Measurements from ENCODE around the gene CBX5. TPM values are rescaled to one million over a fixed set of nuclear protein-coding genes. Genes with fewer than 3 reads are reported as not detected.

The CBX5 gene
- total and polyA plus RNA-seq, 2 of the 8 experiments (the other 6 are each of a cell fraction or from before 2014, with no cell fraction given): 62.4 to 231 TPM

GRCh38 chr12:54239620-54240019 lies 40.3 kb downstream of the CBX5 start (continued):
- no peak for TF ChIP-seq NRF1 (IDR thresholded peaks at IDR 0.05; ENCODE audit: low read depth, low read length)
- TF ChIP-seq SRF (IDR thresholded peaks at IDR 0.05; ENCODE audit: low read depth, low read length): no peak
- TF ChIP-seq POLR2A (IDR thresholded peaks at IDR 0.05; ENCODE audit: control extremely low read depth in 1 of 2, low read depth in 2 of 2, low read length in 2 of 2): no peak
- TF ChIP-seq E2F6 (IDR thresholded peaks at IDR 0.05): no peak
- TF ChIP-seq JUN (IDR thresholded peaks at IDR 0.05; ENCODE audit: low read depth, low read length): no peak
